Measurements from ENCODE around the gene IQSEC3.

DNA sequence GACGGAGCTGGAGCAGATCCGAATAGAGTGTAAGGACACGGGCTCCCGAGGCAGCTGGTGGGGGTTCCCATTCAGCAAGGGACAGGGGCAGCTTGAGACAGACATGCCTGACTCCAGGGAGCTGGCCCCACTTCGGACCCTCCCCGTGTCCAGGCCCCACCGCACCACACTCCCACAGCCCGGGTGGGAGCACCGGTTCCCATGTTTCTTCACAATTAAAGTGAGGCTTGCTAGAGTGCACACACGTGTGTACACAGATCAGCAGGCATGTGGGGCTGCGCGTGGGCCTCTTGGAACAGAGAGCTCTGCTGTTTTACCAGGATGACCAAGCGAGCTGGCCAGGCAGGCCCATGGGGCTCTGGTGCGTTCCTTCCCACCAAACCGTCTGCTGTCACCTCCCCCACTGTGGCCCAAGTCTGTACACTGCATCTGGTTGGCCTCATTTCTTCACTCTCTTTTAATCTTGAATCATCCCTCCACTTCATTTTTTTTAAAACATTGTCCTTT lies 99.3 kb downstream of the IQSEC3 start:
- TF ChIP-seq, protein P1, sequence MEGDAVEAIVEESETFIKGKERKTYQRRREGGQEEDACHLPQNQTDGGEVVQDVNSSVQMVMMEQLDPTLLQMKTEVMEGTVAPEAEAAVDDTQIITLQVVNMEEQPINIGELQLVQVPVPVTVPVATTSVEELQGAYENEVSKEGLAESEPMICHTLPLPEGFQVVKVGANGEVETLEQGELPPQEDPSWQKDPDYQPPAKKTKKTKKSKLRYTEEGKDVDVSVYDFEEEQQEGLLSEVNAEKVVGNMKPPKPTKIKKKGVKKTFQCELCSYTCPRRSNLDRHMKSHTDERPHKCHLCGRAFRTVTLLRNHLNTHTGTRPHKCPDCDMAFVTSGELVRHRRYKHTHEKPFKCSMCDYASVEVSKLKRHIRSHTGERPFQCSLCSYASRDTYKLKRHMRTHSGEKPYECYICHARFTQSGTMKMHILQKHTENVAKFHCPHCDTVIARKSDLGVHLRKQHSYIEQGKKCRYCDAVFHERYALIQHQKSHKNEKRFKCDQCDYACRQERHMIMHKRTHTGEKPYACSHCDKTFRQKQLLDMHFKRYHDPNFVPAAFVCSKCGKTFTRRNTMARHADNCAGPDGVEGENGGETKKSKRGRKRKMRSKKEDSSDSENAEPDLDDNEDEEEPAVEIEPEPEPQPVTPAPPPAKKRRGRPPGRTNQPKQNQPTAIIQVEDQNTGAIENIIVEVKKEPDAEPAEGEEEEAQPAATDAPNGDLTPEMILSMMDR (IDR thresholded peaks at IDR 0.05) = no peak
- TF ChIP-seq, protein P2, sequence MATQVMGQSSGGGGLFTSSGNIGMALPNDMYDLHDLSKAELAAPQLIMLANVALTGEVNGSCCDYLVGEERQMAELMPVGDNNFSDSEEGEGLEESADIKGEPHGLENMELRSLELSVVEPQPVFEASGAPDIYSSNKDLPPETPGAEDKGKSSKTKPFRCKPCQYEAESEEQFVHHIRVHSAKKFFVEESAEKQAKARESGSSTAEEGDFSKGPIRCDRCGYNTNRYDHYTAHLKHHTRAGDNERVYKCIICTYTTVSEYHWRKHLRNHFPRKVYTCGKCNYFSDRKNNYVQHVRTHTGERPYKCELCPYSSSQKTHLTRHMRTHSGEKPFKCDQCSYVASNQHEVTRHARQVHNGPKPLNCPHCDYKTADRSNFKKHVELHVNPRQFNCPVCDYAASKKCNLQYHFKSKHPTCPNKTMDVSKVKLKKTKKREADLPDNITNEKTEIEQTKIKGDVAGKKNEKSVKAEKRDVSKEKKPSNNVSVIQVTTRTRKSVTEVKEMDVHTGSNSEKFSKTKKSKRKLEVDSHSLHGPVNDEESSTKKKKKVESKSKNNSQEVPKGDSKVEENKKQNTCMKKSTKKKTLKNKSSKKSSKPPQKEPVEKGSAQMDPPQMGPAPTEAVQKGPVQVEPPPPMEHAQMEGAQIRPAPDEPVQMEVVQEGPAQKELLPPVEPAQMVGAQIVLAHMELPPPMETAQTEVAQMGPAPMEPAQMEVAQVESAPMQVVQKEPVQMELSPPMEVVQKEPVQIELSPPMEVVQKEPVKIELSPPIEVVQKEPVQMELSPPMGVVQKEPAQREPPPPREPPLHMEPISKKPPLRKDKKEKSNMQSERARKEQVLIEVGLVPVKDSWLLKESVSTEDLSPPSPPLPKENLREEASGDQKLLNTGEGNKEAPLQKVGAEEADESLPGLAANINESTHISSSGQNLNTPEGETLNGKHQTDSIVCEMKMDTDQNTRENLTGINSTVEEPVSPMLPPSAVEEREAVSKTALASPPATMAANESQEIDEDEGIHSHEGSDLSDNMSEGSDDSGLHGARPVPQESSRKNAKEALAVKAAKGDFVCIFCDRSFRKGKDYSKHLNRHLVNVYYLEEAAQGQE (IDR thresholded peaks at IDR 0.05; ENCODE audit: insufficient read depth in 1 of 2, low read depth in 2 of 2, low read length in 1 of 2) = no peak
